H1 (cell line): ENCODE measurements around the gene VGLL3. TPM values are rescaled to one million over a fixed set of nuclear protein-coding genes. Genes with fewer than 3 reads are reported as not detected.

Source experiments
- CTCF ChIA-PET: fragments of 300-600 bp; sonication (Branson Sonifier 250); formaldehyde crosslinking; loops from one replicate; lab custom pipeline; 2021; ENCODE audit not compliant: partially characterized antibody; lab: Charles Lee
- POLR2A ChIA-PET: fragments of 300-600 bp; sonication (Branson Sonifier 250); formaldehyde crosslinking; loops from one replicate; lab custom pipeline; 2021; ENCODE audit warnings: inconsistent platforms; ENCODE audit not compliant: partially characterized antibody; lab: Charles Lee
- DNase-seq, 2 experiments: peaks; one replicate each; pipeline versions ENCODE4 v3.0.0 to v3.0.0-alpha.2; 2010 to 2022; ENCODE audit warnings: low spot score in 2 of 2, low read depth in 1 of 2, mixed read lengths in 1 of 2
- FAIRE-seq: peaks from 2 replicates; lab custom pipeline; 2011; peaks lifted over from hg19 to GRCh38; lab: Jason Lieb, UNC
- H2AFZ ChIP-seq: 2 replicates; pipeline ENCODE4 v1.8.1; 2012; ENCODE audit warnings: low read length, inconsistent platforms
- H2AK5ac ChIP-seq: 2 replicates; pipeline ENCODE4 v1.6.1; 2013; ENCODE audit warnings: low read depth, low read length
- H2BK120ac ChIP-seq: replicated peaks from 2 replicates; pipeline ENCODE3; 2013; ENCODE audit warnings: low read depth, low read length, inconsistent platforms
- H2BK12ac ChIP-seq: 2 replicates; pipeline ENCODE4 v1.6.1; 2013; ENCODE audit warnings: low read depth, low read length
- H2BK15ac ChIP-seq: 2 replicates; pipeline ENCODE4 v1.6.1; 2013; ENCODE audit warnings: low read length
- H2BK20ac ChIP-seq: 2 replicates; pipeline ENCODE4 v1.6.1; 2013; ENCODE audit warnings: low read length
- H2BK5ac ChIP-seq: 2 replicates; pipeline ENCODE4 v1.6.1; 2013; ENCODE audit warnings: low read depth, low read length
- H3K14ac ChIP-seq: 2 replicates; pipeline ENCODE4 v1.6.1; 2013; ENCODE audit warnings: inconsistent platforms; ENCODE audit not compliant: insufficient read length
- H3K18ac ChIP-seq: 2 replicates; pipeline ENCODE4 v1.6.1; 2013; ENCODE audit warnings: low read length; ENCODE audit errors: extremely low read depth
- H3K23ac ChIP-seq: 2 replicates; pipeline ENCODE4 v1.6.1; 2013; ENCODE audit warnings: inconsistent platforms; ENCODE audit not compliant: insufficient read length
- H3K23me2 ChIP-seq: 2 replicates; pipeline ENCODE4 v1.6.1; 2013; ENCODE audit warnings: low read depth, low read length
- H3K27ac ChIP-seq: 2 replicates; pipeline ENCODE4 v1.6.1; 2011; ENCODE audit warnings: low read depth, low read length, inconsistent platforms
- H3K27me3 ChIP-seq, 4 experiments: replicated peaks in 1 of 4; 1 replicate in 1 of 4; 2 replicates in 3 of 4; pipeline versions ENCODE4 v1.6.1 to v1.8.1; 2011 to 2013; ENCODE audit warnings: low read length in 3 of 4, mild to moderate bottlenecking in 3 of 4, inconsistent platforms in 2 of 4, mixed read lengths in 2 of 4, moderate library complexity in 1 of 4; ENCODE audit not compliant: control insufficient read depth in 3 of 4, insufficient read depth in 3 of 4; ENCODE audit errors: extremely low read depth in 1 of 4
- H3K36me3 ChIP-seq, 4 experiments: 2 replicates each; pipeline versions ENCODE4 v1.6.1 to v1.8.1; 2011 to 2013; ENCODE audit warnings: mild to moderate bottlenecking in 4 of 4, low read length in 3 of 4, moderate library complexity in 2 of 4, control low read depth in 1 of 4, inconsistent platforms in 1 of 4; ENCODE audit not compliant: insufficient read depth in 4 of 4, control insufficient read depth in 2 of 4
- H3K4ac ChIP-seq: replicated peaks from 2 replicates; pipeline ENCODE3; 2013; ENCODE audit warnings: low read length, low read depth, mixed read lengths, inconsistent platforms; ENCODE audit not compliant: insufficient read length
- H3K4me1 ChIP-seq, 4 experiments: replicated peaks in 1 of 4; 1 replicate in 1 of 4; 2 replicates in 3 of 4; pipeline versions ENCODE4 v1.6.1 to v1.8.1; 2011 to 2013; ENCODE audit warnings: low read length in 3 of 4, inconsistent platforms in 2 of 4, mixed read lengths in 1 of 4; ENCODE audit not compliant: insufficient read depth in 4 of 4, control insufficient read depth in 3 of 4
- H3K4me2 ChIP-seq, 2 experiments: 2 replicates each; pipeline versions ENCODE4 v1.6.1 to v1.8.1; 2011 to 2013; ENCODE audit warnings: low read depth in 2 of 2, low read length in 2 of 2, control low read depth in 1 of 2, inconsistent platforms in 1 of 2, mild to moderate bottlenecking in 1 of 2; ENCODE audit not compliant: insufficient read depth in 1 of 2
- H3K4me3 ChIP-seq, 4 experiments: fragments of 200-600, 300-600 bp in 1 of 4; sonication (generic), shearing (Covaris generic), sonication (Bioruptor Twin) in 1 of 4; 2 replicates each; pipeline versions ENCODE4 v1.5.1 to v1.8.1; 2011 to 2016; ENCODE audit warnings: low read length in 4 of 4, low read depth in 3 of 4, control low read depth in 2 of 4, inconsistent platforms in 2 of 4, mild to moderate bottlenecking in 2 of 4, mixed read lengths in 1 of 4, moderate library complexity in 1 of 4; ENCODE audit not compliant: insufficient read depth in 2 of 4; ENCODE audit errors: extremely low read depth in 1 of 4
- H3K56ac ChIP-seq: replicated peaks from 2 replicates; pipeline ENCODE3; 2013; ENCODE audit warnings: low read depth, mild to moderate bottlenecking, mixed read lengths, low read length, inconsistent platforms; ENCODE audit not compliant: insufficient read length
- H3K79me1 ChIP-seq: 2 replicates; pipeline ENCODE4 v1.6.1; 2013; ENCODE audit warnings: low read depth, low read length, control low read depth
- H3K79me2 ChIP-seq, 2 experiments: 2 replicates each; pipeline versions ENCODE4 v1.6.1 to v1.8.1; 2012 to 2013; ENCODE audit warnings: low read length in 2 of 2, mild to moderate bottlenecking in 2 of 2, inconsistent platforms in 1 of 2; ENCODE audit not compliant: insufficient read depth in 2 of 2, control insufficient read depth in 1 of 2
- H3K9ac ChIP-seq, 4 experiments: replicated peaks in 1 of 4; 1 replicate in 1 of 4; 2 replicates in 3 of 4; pipeline versions ENCODE4 v1.6.1 to v1.8.1; 2011 to 2013; ENCODE audit warnings: low read depth in 3 of 4, low read length in 3 of 4, control low read depth in 2 of 4, mild to moderate bottlenecking in 2 of 4, moderate library complexity in 2 of 4, inconsistent platforms in 1 of 4; ENCODE audit errors: extremely low read depth in 1 of 4
- H3K9me3 ChIP-seq, 2 experiments: 2 replicates each; pipeline versions ENCODE4 v1.6.1 to v1.8.1; 2012 to 2013; ENCODE audit warnings: mild to moderate bottlenecking in 2 of 2, moderate library complexity in 2 of 2, control low read depth in 1 of 2, inconsistent platforms in 1 of 2, low read depth in 1 of 2, low read length in 1 of 2, mixed read lengths in 1 of 2; ENCODE audit not compliant: insufficient read depth in 2 of 2
- H4K20me1 ChIP-seq, 2 experiments: replicated peaks in 1 of 2; 2 replicates each; pipeline versions ENCODE3 to v1.8.1; 2011 to 2013; ENCODE audit warnings: inconsistent platforms in 2 of 2, low read length in 2 of 2, mild to moderate bottlenecking in 1 of 2; ENCODE audit not compliant: insufficient read depth in 2 of 2, control insufficient read depth in 1 of 2
- H4K5ac ChIP-seq: 2 replicates; pipeline ENCODE4 v1.6.1; 2013; ENCODE audit warnings: low read length, low read depth, mixed read lengths, inconsistent platforms; ENCODE audit not compliant: insufficient read length
- H4K8ac ChIP-seq: 2 replicates; pipeline ENCODE4 v1.8.0; 2013; ENCODE audit warnings: mild to moderate bottlenecking, moderate library complexity, low read length, inconsistent platforms; ENCODE audit not compliant: insufficient read depth; ENCODE audit errors: extremely low read depth
- H4K91ac ChIP-seq: replicated peaks from 2 replicates; pipeline ENCODE3; 2013; ENCODE audit warnings: low read length, mixed read lengths, inconsistent platforms; ENCODE audit not compliant: insufficient read length
- HDAC6 ChIP-seq: IDR thresholded peaks from one replicate; pipeline ENCODE4 v1.7.1; 2012; ENCODE audit warnings: low read depth, mild to moderate bottlenecking, inconsistent platforms, low read length, moderate library complexity
- JUND ChIP-seq: IDR thresholded peaks from 2 replicates; pipeline ENCODE4 v1.6.1; 2011; ENCODE audit warnings: mild to moderate bottlenecking, improper control_type of control experiment, low read length
- WGBS, 2 experiments: shearing (Covaris generic) in 1 of 2; methylation state at CpG; one replicate each; pipeline versions ENCODE4 v1.1.6 to v1.1.7; 2013 to 2015; ENCODE audit warnings: low lambda C conversion rate in 2 of 2, mixed read lengths in 2 of 2, inconsistent platforms in 1 of 2, low coverage in 1 of 2, missing lambda C conversion rate in 1 of 2; ENCODE audit not compliant: insufficient replicate concordance in 2 of 2, insufficient coverage in 1 of 2, insufficient read length in 1 of 2; ENCODE audit errors: extremely low coverage in 1 of 2, missing lambda C conversion rate in 1 of 2; 5-methylcytosine and 5-hydroxymethylcytosine counted together
- polyA plus RNA-seq, 7 experiments: library from polyadenylated mRNA; depleted of rRNA in 3 of 7; stranded (reverse) in 5 of 7; unstranded in 2 of 7; fragments of >200 nt in 5 of 7; fragments of 200-250 nt in 2 of 7; gene quantifications; 1 replicate in 5 of 7; 2 replicates in 1 of 7; 4 replicates in 1 of 7; pipeline versions ENCODE4 v1.2.1 to v1.2.3, GENCODE V29; 2011 to 2013; ENCODE audit warnings: missing spikeins in 2 of 7, mixed read lengths in 2 of 7
- total RNA-seq: library from RNA; stranded (reverse); fragmentation: NEBNext Ultra II Directional; extraction: Animal tissue kit (Norgen Biotek cat#: 25700); gene quantifications from 2 replicates; pipeline ENCODE4 v1.2.1, GENCODE V29; 2021

The VGLL3 gene
- total and polyA plus RNA-seq, 2 of the 8 experiments (the other 6 are each of a cell fraction or from before 2014, with no cell fraction given), result 13.4 to 24.2 TPM

DNA sequence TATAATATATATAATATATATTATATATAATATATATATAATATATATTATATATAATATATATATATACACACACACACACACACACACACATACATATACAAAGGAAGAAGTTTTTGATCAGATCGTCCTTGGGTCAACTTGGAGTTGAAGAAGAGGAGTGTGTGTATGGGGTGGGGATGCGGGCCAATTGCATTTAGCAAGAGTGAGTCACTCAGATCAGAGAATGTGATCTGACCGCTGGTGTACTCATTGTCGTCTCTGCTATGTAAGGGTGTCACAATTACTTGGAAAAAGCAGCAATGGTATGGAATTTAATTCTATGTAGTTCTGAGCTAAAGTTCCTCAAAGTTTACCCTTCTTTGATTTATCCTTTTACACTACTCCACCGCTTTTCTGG is 4.6 kb upstream of the VGLL3 start:
- FAIRE-seq, result no peak

More for the DNA sequence above, 4.6 kb upstream of the VGLL3 start:
- Histone ChIP-seq H2BK20ac (no peak overlapping the region), H2BK15ac (no peak overlapping the region), H3K4me1 (peaks cover 0 to 4% (median 0%) of the 10 kb centered on the region in 4 experiments; a peak in 1 of 7 replicates), H2BK12ac (no peak overlapping the region), H4K91ac (no peak overlapping the region), H3K4me2 (no peak overlapping the region), H4K20me1 (no peaks in the 10 kb centered on the region), H3K9me3 (no peaks in the 10 kb centered on the region), H4K5ac (no peak overlapping the region), H3K79me2 (no peaks in the 10 kb centered on the region), H3K9ac (no peak overlapping the region), H3K18ac (no peak overlapping the region), H3K27me3 (no peaks in the 10 kb centered on the region), H2BK120ac (no peak overlapping the region), H3K36me3 (no peaks in the 10 kb centered on the region), H2AK5ac (no peak overlapping the region), H4K8ac (no peak overlapping the region), H3K79me1 (no peaks in the 10 kb centered on the region), H3K23me2 (peaks cover 4% of the 10 kb centered on the region), H3K27ac (no peak overlapping the region), H3K23ac (no peak overlapping the region), H2AFZ (no peak overlapping the region), H3K4ac (no peak overlapping the region), H3K4me3 (no peak overlapping the region), H2BK5ac (no peak overlapping the region), H3K56ac (no peak overlapping the region), H3K14ac (no peak overlapping the region)
- WGBS, 2 experiments, result 85% methylated on average over 5 of the region's 5 CpGs; no CpG with 5 or more reads in 1 of the 2 experiments
- ChIA-PET POLR2A (no interaction called here), CTCF (interaction anchor here (1.0 to 1.6 kb wide), 2 partner anchors 22 to 87 kb away, joined by 3 to 4 read pairs; no protein-coding TSS in a partner anchor)
- DNase-seq, result no peak
- TF ChIP-seq HDAC6 (no peak), JUND (0 out of 2 replicates have a peak, but pooled peaks have one; percentile 18)
